Measurements from ENCODE around the gene GPHN.
"Not testable (repeated sequence)": the region's sequence is repeated elsewhere in the genome, so short reads cannot be mapped to it uniquely, and the experiment has no call there.

GPHN gene

DNA sequence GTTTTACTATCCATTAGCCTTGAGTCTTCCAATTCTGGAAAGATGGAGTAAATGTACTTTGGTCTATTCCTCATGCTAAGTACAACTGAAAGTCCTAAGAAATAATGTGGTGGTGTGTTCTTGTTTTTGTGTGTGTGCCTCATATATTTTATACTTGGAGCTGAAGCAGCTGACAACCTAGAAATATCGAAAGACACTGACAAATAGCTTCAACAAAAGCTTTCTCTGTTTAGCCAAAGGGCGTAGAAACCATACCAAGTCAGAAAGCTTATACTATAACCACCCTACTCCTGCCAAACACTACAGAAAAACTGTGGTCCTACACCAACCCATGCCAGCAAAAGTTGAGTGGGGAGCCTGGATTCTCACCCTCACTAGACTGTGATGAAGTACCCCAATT is 188.4 kb downstream of the GPHN start:
- no peak for DNase-seq

- no peak for DNase-seq
These were observed 190.6 kb downstream of the GPHN start for GRCh38 chr14:66698503-66698902.

DNA sequence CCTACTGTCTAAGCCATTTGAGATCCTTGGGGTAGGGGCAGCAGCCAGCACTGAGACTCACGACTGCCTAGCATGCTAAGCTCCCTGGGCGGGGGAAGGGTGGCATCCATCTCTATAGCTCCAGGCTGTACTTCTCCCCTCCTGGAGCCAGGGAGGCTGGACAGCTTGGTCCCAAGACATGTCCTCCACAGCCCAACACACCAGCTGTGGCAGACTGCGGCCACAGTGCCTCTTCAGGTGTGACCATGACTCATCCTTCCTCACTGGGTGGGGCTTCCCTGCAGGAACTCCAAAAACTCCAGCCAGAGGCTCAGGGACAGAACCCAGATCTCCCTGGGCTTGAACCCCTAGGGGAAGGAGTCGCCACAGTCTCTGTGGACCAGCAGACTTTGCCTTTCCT is 193.9 kb downstream of the GPHN start:
- DNase-seq: no peak

DNA sequence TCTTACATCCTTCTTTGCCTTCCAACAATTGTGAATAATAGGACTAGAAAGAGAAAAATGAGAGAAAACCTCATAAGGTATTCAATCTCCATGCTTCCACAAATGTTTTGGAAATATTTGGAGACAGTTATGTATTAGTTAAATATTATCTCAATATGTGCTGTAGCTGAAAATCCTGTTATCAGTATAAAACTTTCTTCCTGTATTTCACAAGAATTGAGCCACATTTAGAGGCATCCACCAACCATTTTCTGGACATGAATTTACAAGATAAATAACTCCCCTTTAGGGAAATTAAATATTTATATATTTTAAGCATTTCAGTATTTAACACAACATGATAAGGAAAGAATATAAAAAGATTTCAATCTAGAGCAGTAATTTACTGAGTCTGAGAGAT is 200.3 kb downstream of the GPHN start:
- DNase-seq: no peak

DNA sequence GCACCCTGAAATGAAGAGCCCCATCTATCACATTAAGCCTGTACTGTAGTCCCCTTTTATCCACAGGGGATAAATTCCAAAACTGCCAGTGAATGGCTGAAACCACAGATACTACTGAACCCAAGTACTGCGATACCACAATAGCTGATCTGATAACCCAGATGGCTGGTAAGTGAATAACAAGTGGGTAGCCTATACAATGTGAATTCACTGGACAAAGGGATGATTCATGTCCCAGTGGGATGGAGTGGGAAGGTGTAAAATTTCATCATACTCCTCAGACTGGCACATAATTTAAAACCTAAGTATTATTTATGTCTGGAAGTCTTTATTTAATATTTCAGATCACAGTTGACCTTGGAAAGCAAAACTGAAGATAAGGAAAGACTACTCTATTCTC is 201.3 kb downstream of the GPHN start:
- DNase-seq: no peak

DNA sequence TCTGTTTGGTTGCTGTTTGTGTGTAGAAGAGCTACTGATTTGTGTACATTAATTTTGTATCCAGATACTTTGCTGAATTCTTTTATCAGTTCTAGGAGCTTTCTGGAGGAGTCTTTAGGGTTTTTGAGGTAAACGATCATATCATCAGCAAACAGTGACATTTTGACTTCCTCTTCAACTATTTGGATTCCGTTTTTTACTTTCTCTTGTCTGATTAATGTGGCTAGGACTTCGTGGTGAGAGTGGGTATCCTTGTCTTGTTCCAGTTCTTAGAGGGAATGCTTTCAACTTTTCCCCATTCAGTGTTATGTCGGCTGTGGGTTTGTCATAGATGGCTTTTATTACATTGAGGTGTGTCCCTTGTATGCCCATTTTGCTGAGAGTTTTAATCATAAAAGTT is 206.3 kb downstream of the GPHN start:
- DNase-seq: not testable (repeated sequence)

DNA sequence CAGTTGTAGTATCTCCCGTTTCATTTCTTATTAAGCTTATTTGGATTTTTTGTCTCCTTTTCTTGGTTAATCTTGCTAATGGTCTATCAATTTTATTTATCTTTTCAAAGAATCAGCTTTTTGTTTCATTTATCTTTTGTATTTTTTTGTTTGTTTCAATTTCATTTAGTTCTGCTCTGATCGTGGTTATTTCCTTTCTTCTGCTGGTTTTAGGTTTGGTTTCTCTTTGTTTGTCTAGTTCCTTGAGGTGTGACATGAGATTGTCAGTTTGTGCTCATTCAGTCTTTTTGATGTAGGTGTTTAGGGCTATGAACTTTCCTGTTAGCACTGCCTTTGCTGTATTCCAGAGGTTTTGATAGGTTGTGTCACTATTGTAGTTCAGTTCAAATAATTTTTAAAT is 207.4 kb downstream of the GPHN start:
- DNase-seq: not testable (repeated sequence)

- no peak for DNase-seq
These were observed 208.3 kb downstream of the GPHN start for GRCh38 chr14:66716227-66716626.

GRCh38 chr14:66717561-66718140 is 209.7 kb downstream of the GPHN start:
- no peak for DNase-seq

- DNase-seq: no peak
These were observed 217.0 kb downstream of the GPHN start for GRCh38 chr14:66724996-66725395.

GRCh38 chr14:66731298-66731697 is 223.4 kb downstream of the GPHN start:
- DNase-seq: not testable (repeated sequence)

- DNase-seq: no peak
These were observed 227.9 kb downstream of the GPHN start for GRCh38 chr14:66735853-66736252.

GRCh38 chr14:66739826-66740225 is 231.9 kb downstream of the GPHN start:
- DNase-seq: no peak

DNA sequence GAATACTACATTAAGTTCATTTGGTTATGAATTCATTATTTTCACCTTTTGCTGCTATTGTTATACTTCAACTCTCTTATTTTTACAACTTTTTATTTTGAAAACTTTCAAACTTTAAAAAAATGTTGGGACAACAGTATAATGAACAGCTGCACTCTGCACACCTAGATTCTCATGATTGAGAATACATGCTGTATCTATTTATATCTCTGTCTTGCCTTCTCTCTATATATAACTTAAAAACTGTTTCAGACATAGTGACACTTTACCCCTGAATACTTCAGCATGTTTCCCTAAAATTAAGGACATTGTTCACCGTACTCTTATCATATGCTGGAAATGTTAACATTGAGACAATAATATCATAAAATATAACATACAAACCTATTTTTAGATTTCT is 237.1 kb downstream of the GPHN start:
- DNase-seq: no peak

- DNase-seq: peak; percentile 15
These were observed 238.5 kb downstream of the GPHN start for GRCh38 chr14:66746316-66747006.

DNA sequence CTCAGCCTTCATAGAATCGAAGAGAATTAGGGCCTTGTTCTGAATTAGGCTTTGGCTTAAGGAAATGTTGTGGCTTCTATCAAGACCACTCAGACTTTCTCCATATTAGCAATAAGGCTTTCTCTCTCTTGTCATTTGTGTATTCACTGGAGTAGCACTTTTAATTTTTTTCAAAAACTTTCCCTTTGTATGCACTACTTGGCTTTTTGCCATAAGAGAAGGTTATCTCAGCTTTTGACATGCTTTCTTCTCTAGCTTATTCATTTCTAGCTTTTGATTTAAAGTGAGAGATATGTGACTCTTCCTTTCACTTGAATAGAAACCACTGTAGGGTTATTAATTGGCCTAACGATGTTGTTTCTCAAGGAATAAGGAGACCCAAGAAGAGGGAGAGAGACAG is 244.2 kb downstream of the GPHN start:
- DNase-seq: no peak

GRCh38 chr14:66758031-66758613 is 250.2 kb downstream of the GPHN start:
- DNase-seq: no peak

- DNase-seq: no peak
These were observed 264.2 kb downstream of the GPHN start for GRCh38 chr14:66772146-66772545.

- no peak for DNase-seq
These were observed 274.9 kb downstream of the GPHN start for GRCh38 chr14:66782853-66783252.

DNA sequence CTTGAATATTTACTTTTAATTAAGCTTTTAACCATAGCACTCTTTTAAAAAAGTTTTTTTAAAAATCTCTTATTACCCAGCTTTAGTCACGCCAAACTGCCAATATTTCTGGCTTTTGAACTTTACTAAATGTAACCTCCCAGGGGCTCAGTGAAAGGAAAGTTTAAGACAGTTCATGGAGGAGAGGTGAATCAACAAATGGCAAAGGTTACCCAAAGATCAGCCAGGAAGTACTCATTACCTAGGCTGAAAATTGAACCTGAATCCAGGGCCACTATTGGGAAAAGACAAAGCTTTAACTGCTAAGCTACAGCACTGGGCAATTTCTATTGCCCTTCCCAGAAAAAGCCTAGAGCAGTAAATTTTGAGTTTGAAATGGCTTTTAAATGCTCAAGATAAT is 282.2 kb downstream of the GPHN start:
- DNase-seq: no peak

GRCh38 chr14:66802962-66803361 is 295.0 kb downstream of the GPHN start:
- no peak for DNase-seq

GRCh38 chr14:66804141-66804540 is 296.2 kb downstream of the GPHN start:
- no peak for DNase-seq

GRCh38 chr14:66813636-66814035 is 305.7 kb downstream of the GPHN start:
- no peak for DNase-seq

DNA sequence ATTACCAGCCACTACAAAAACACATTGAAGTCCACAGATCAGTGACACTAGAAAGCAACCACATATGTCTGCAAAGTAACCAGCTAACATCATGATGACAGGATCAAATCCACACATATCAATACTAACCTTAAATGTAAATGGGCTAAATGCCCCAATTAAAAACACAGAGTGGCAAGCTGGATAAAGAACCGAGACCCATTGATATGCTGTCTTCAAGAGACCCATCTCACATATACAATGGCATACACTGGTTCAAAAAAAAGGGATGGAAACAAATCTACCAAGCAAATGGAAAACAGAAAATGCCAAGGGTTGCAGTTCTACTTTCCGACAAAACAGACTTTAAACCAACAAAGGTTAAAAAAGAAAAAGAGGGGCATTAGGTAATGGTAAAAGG is 307.7 kb downstream of the GPHN start:
- no peak for DNase-seq

DNA sequence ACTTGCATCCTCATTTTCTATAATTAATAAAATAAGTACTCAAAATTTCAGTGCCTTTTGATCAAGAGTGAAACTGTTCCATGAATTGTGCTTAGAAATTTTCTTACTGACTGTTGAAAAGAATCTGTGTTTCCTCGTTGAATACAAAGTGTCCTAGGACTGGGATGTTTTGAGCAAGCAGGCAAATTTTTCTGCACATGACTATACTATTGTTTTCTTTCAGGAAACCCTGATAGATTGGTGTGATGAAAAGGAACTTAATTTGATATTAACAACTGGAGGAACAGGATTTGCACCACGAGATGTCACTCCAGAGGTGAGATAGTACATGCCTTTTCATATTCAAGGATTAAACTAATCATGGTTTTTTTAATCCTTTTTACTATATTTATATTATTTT is 316.3 kb downstream of the GPHN start:
- no peak for DNase-seq
